IMR-90 (cell line): Measurements from ENCODE around the gene STX18. TPM values are rescaled to one million over a fixed set of nuclear protein-coding genes. Genes with fewer than 3 reads are reported as not detected.

ENCODE experiments used
- ATAC-seq: fragments of 200-7000 bp; cut with Tn5 transposase; 2 replicates; pipeline ENCODE4 v1.9.1; 2020; ENCODE audit warnings: low read depth, mild to moderate bottlenecking, moderate library complexity
- BruUV-seq: library from RNA; stranded (reverse); fragments of 400-500 nt; replicated peaks from 2 replicates; lab custom pipeline; 2021; lab: Mats Ljungman, UMichigan
- CTCF ChIA-PET: fragments of 300-600 bp; formaldehyde crosslinking; extraction: SDS; loops from one replicate; lab custom pipeline; 2021; ENCODE audit warnings: antibody characterized with exemption; lab: Yijun Ruan, JAX
- POLR2A ChIA-PET: fragments of 300-600 bp; sonication (Branson Sonifier 250); formaldehyde crosslinking; loops from one replicate; lab custom pipeline; 2022; ENCODE audit warnings: antibody characterized with exemption; ENCODE audit not compliant: unreplicated experiment; lab: Charles Lee
- DNase-seq: peaks from one replicate; pipeline ENCODE4 v3.0.0; 2013
- H2AFZ ChIP-seq: replicated peaks from 2 replicates; pipeline ENCODE3; 2013; ENCODE audit warnings: low read length, mild to moderate bottlenecking; ENCODE audit not compliant: poor library complexity
- H2AK5ac ChIP-seq: 2 replicates; pipeline ENCODE4 v1.6.1; 2013; ENCODE audit warnings: low read depth, low read length, inconsistent platforms
- H2AK9ac ChIP-seq: replicated peaks from 2 replicates; pipeline ENCODE3; 2013; ENCODE audit warnings: mild to moderate bottlenecking, low read depth, low read length, moderate library complexity; ENCODE audit not compliant: poor library complexity
- H2BK120ac ChIP-seq: 2 replicates; pipeline ENCODE4 v1.6.1; 2013; ENCODE audit warnings: low read depth, low read length, inconsistent platforms
- H2BK15ac ChIP-seq: 3 replicates; pipeline ENCODE4 v1.6.1; 2013; ENCODE audit warnings: low read depth, low read length, inconsistent platforms
- H2BK20ac ChIP-seq: 2 replicates; pipeline ENCODE4 v1.6.1; 2013; ENCODE audit warnings: low read depth, mild to moderate bottlenecking, inconsistent platforms, low read length, moderate library complexity
- H2BK5ac ChIP-seq: 2 replicates; pipeline ENCODE4 v1.6.1; 2013; ENCODE audit warnings: mild to moderate bottlenecking, low read depth, low read length, inconsistent platforms; ENCODE audit not compliant: poor library complexity, severe bottlenecking
- H3K14ac ChIP-seq: replicated peaks from 2 replicates; pipeline ENCODE4 v1.6.1; 2013; ENCODE audit warnings: low read depth, low read length, inconsistent platforms
- H3K18ac ChIP-seq: 2 replicates; pipeline ENCODE4 v1.6.1; 2013; ENCODE audit warnings: low read depth, low read length, control low read depth
- H3K23ac ChIP-seq: 2 replicates; pipeline ENCODE4 v1.6.1; 2013; ENCODE audit warnings: low read depth, low read length, inconsistent platforms
- H3K27ac ChIP-seq: 2 replicates; pipeline ENCODE4 v1.5.1; 2013; ENCODE audit warnings: mild to moderate bottlenecking, control low read depth, low read length; ENCODE audit not compliant: insufficient read depth
- H3K27me3 ChIP-seq: 2 replicates; pipeline ENCODE4 v1.6.1; 2013; ENCODE audit warnings: low read length; ENCODE audit not compliant: control insufficient read depth, insufficient read depth
- H3K36me3 ChIP-seq: 2 replicates; pipeline ENCODE4 v1.6.1; 2013; ENCODE audit warnings: low read length, mixed read lengths; ENCODE audit not compliant: control insufficient read depth, insufficient read depth
- H3K4ac ChIP-seq: 2 replicates; pipeline ENCODE4 v1.6.1; 2013; ENCODE audit warnings: low read depth, low read length, inconsistent platforms
- H3K4me1 ChIP-seq: 2 replicates; pipeline ENCODE4 v1.6.1; 2013; ENCODE audit warnings: low read length, mixed read lengths; ENCODE audit not compliant: control insufficient read depth, insufficient read depth
- H3K4me2 ChIP-seq: 2 replicates; pipeline ENCODE4 v1.6.1; 2013; ENCODE audit warnings: low read depth, mild to moderate bottlenecking, control low read depth, low read length, moderate library complexity
- H3K4me3 ChIP-seq: 2 replicates; pipeline ENCODE4 v1.5.1; 2013; ENCODE audit warnings: low read depth, mild to moderate bottlenecking, control low read depth, low read length, moderate library complexity; ENCODE audit not compliant: insufficient read depth
- H3K56ac ChIP-seq: 2 replicates; pipeline ENCODE4 v1.6.1; 2013; ENCODE audit warnings: low read length, inconsistent platforms; ENCODE audit not compliant: insufficient read depth; ENCODE audit errors: extremely low read depth
- H3K79me1 ChIP-seq, 2 experiments: 2 replicates each; pipeline ENCODE4 v1.6.1; 2013; ENCODE audit warnings: low read length in 2 of 2, inconsistent platforms in 1 of 2, low read depth in 1 of 2
- H3K9ac ChIP-seq: 2 replicates; pipeline ENCODE4 v1.6.1; 2013; ENCODE audit warnings: low read depth, low read length, control low read depth
- H3K9me1 ChIP-seq: 2 replicates; pipeline ENCODE4 v1.6.1; 2013; ENCODE audit warnings: low read length, inconsistent platforms; ENCODE audit not compliant: insufficient read depth
- H3K9me3 ChIP-seq: 2 replicates; pipeline ENCODE4 v1.6.1; 2013; ENCODE audit warnings: low read length; ENCODE audit not compliant: control insufficient read depth, insufficient read depth
- H4K20me1 ChIP-seq: 2 replicates; pipeline ENCODE4 v1.6.1; 2013; ENCODE audit warnings: low read length, inconsistent platforms; ENCODE audit not compliant: insufficient read depth
- H4K5ac ChIP-seq: 2 replicates; pipeline ENCODE4 v1.6.1; 2013; ENCODE audit warnings: mild to moderate bottlenecking, low read depth, low read length, control low read depth
- H4K8ac ChIP-seq, 2 experiments: 2 replicates each; pipeline ENCODE4 v1.6.1; 2013; ENCODE audit warnings: low read depth in 2 of 2, low read length in 2 of 2, control low read depth in 1 of 2, inconsistent platforms in 1 of 2
- H4K91ac ChIP-seq: 2 replicates; pipeline ENCODE4 v1.6.1; 2013; ENCODE audit warnings: low read depth, low read length, inconsistent platforms; ENCODE audit not compliant: insufficient read depth
- CEBPB ChIP-seq: IDR thresholded peaks from 2 replicates; pipeline ENCODE4 v1.6.1; 2012; ENCODE audit warnings: low read depth, low read length, improper control_type of control experiment
- MAFK ChIP-seq: IDR thresholded peaks from 2 replicates; pipeline ENCODE4 v1.6.1; 2012; ENCODE audit warnings: low read depth, low read length, improper control_type of control experiment
- WGBS, 2 experiments: methylation state at CpG; one replicate each; pipeline versions ENCODE4 v1.1.5 to v1.1.7; 2013; ENCODE audit warnings: missing lambda C conversion rate in 2 of 2; ENCODE audit not compliant: insufficient read length in 1 of 2; ENCODE audit errors: extremely low coverage in 2 of 2; 5-methylcytosine and 5-hydroxymethylcytosine counted together
- dilution Hi-C: fragments of 300-500 bp; cut with HindIII; formaldehyde crosslinking; loops from one replicate; pipeline ENCODE4 v1.14.3; 2018; ENCODE audit warnings: low sequenced_read_pairs; ENCODE audit not compliant: unreplicated experiment
- in situ Hi-C: fragments of 300-500 bp; cut with MboI; formaldehyde crosslinking; loops from 3 replicates; pipeline ENCODE4 v1.14.3; 2019; ENCODE audit warnings: low sequenced_read_pairs, inconsistent platforms, mixed read lengths
- intact Hi-C: fragments of 100-400 bp; cut with micrococcal nuclease; formaldehyde crosslinking; loops from 2 replicates; pipeline ENCODE4 v1.10.0; 2022
- polyA plus RNA-seq, 3 experiments: library from polyadenylated mRNA; depleted of rRNA; stranded (reverse); fragments of >200 nt; gene quantifications; 2 replicates each; pipeline ENCODE4 v1.2.3, GENCODE V29; 2012; ENCODE audit warnings: low replicate concordance in 1 of 3
- total RNA-seq: library from RNA; depleted of rRNA; stranded (reverse); fragments of >200 nt; gene quantifications from 2 replicates; pipeline ENCODE4 v1.2.3, GENCODE V29; 2012

Gene STX18
- total and polyA plus RNA-seq, 2 of the 4 experiments (the other 2 are of a cell fraction), result 20.1 to 23.4 TPM

DNA sequence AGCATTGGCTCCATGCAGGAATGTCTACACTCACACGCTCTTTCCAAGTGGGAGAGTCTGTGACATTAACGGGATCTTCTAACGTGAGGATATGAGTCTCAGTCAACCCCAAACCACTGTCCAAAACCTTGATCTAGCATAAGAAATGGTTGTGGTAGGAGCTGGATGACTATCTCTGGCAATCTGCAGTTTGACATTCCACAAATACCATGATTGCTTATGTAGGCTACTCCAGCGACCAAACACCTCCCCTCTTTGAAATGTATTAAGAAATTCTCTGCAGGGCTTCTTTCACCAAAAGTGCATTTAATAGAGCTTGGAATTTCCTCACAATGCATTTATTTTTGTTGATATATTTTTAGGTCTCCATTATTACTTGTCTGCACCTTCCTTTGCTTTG is 14.1 kb upstream of the STX18 start:
- POLR2A ChIA-PET, result interaction anchor here (0.6 to 0.8 kb wide), 2 partner anchors 25 to 1192 kb away, joined by 3 read pairs; no protein-coding TSS in a partner anchor
- H3K23ac ChIP-seq, result peak overlapping the region; percentile 56
- H4K91ac ChIP-seq, result peak overlapping the region; percentile 63
- intact Hi-C loops, result no loop called here
- no peaks in the 10 kb centered on the region for H3K9me3 ChIP-seq
- no peak overlapping the region for H4K5ac ChIP-seq
- no TSS peak for BruUV-seq
- H3K9ac ChIP-seq, result no peak overlapping the region
- H4K20me1 ChIP-seq, result peaks cover 3% of the 10 kb centered on the region; the same call in 1 of the 2 replicates
- peaks cover 13% of the 10 kb centered on the region for H3K4me1 ChIP-seq
- H3K9me1 ChIP-seq, result peaks cover 7% of the 10 kb centered on the region
- no peak for TF ChIP-seq MAFK
- TF ChIP-seq CEBPB, result 0 out of 2 replicates have a peak, but pooled peaks have one; percentile 58
- CTCF ChIA-PET, result interaction anchor here (1.0 to 1.6 kb wide), 4 partner anchors 13 to 68 kb away, joined by 3 to 5 read pairs (median 4); no protein-coding TSS in a partner anchor
- H3K4me2 ChIP-seq, result peak overlapping the region; percentile 76
- in situ Hi-C loops, result no loop called here
- H2BK20ac ChIP-seq, result peak overlapping the region; percentile 78
- DNase-seq (peak; percentile 89), ATAC-seq (peak; percentile 94)
- H2AK5ac ChIP-seq, result peak overlapping the region; percentile 76; the same call in 1 of the 2 replicates
- H3K27me3 ChIP-seq, result no peaks in the 10 kb centered on the region
- no CpG with 5 or more reads among the region's 4 CpGs for WGBS, 2 experiments
- H3K14ac ChIP-seq, result peak overlapping the region; percentile 72
- peak overlapping the region; percentile 13 for H2BK5ac ChIP-seq
- peak overlapping the region; percentile 42; the same call in 1 of the 3 replicates for H2BK15ac ChIP-seq
- peak overlapping the region; percentile 86 for H2BK120ac ChIP-seq
- H3K4ac ChIP-seq, result peak overlapping the region; percentile 76
- H3K79me1 ChIP-seq, result no peaks in the 10 kb centered on the region
- no peak overlapping the region; the same call in 1 of the 2 replicates for H3K56ac ChIP-seq
- peak overlapping the region; percentile 38 for H2AK9ac ChIP-seq
- no peak overlapping the region for H3K4me3 ChIP-seq
- H4K8ac ChIP-seq, result peak overlapping the region in 1 of 2 experiments; percentile 37; a peak in 1 of 4 replicates
- peak overlapping the region; percentile 54 for H2AFZ ChIP-seq
- peaks cover 2% of the 10 kb centered on the region for H3K36me3 ChIP-seq
- dilution Hi-C loops, result no loop called here
- peak overlapping the region; percentile 60; the same call in 1 of the 2 replicates for H3K27ac ChIP-seq
- H3K18ac ChIP-seq, result peak overlapping the region; percentile 81
